Endothelial cell of umbilical vein (primary cell): Measurements from ENCODE around the gene ASB6.

Source experiments
- FOS ChIP-seq: IDR thresholded peaks from 2 replicates; pipeline ENCODE4 v1.6.1; 2011; ENCODE audit warnings: mild to moderate bottlenecking, low read length, moderate library complexity, borderline replicate concordance; ENCODE audit not compliant: insufficient read depth
- JUN ChIP-seq: IDR thresholded peaks from 2 replicates; pipeline ENCODE4 v1.6.1; 2011; ENCODE audit warnings: borderline replicate concordance, low read depth; ENCODE audit not compliant: insufficient read length, insufficient read depth
- POLR2A ChIP-seq: IDR thresholded peaks from 2 replicates; pipeline ENCODE4 v1.6.1; 2012; ENCODE audit warnings: low read depth, mild to moderate bottlenecking, control low read depth, low read length
- TF ChIP-seq, protein P1 (sequence below), 2 donors: IDR thresholded peaks; 1 replicate in 1 of 2; 2 replicates in 1 of 2; pipeline ENCODE4 v1.5.1; 2011; ENCODE audit warnings: low read length in 2 of 2, mild to moderate bottlenecking in 2 of 2, moderate library complexity in 2 of 2, control low read depth in 1 of 2, inconsistent platforms in 1 of 2, low read depth in 1 of 2; ENCODE audit not compliant: insufficient read depth in 1 of 2; ENCODE audit errors: extremely low read depth in 1 of 2
- TF ChIP-seq, protein P2 (sequence below): IDR thresholded peaks from 2 replicates; pipeline ENCODE4 v1.6.1; 2011; ENCODE audit not compliant: insufficient read depth, insufficient read length

DNA sequence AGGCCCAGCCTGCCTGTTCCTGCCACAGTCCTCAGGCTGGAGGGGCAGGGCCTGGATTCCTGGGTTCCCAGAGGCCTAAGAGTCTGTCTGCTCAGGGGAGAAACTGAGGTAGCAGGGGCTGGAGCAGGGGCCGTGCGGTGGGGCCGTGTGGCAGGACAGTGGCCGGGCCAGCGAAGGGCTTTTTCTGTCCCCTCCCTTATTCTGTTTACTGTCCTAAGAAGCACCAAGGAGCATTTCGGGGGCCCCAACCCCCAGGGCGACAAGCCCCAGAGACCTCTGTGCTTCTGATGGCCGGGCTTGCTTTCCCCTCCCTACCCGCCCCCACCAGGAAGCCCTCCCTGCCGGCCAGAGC, 6.8 kb upstream of the ASB6 start:
- TF ChIP-seq POLR2A (no peak), JUN (no peak), FOS (no peak)
- TF ChIP-seq, protein P1, sequence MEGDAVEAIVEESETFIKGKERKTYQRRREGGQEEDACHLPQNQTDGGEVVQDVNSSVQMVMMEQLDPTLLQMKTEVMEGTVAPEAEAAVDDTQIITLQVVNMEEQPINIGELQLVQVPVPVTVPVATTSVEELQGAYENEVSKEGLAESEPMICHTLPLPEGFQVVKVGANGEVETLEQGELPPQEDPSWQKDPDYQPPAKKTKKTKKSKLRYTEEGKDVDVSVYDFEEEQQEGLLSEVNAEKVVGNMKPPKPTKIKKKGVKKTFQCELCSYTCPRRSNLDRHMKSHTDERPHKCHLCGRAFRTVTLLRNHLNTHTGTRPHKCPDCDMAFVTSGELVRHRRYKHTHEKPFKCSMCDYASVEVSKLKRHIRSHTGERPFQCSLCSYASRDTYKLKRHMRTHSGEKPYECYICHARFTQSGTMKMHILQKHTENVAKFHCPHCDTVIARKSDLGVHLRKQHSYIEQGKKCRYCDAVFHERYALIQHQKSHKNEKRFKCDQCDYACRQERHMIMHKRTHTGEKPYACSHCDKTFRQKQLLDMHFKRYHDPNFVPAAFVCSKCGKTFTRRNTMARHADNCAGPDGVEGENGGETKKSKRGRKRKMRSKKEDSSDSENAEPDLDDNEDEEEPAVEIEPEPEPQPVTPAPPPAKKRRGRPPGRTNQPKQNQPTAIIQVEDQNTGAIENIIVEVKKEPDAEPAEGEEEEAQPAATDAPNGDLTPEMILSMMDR (IDR thresholded peaks at IDR 0.05; ENCODE audit: extremely low read depth in 1 of 2, insufficient read depth in 1 of 2, low read depth in 1 of 2, low read length in 2 of 2), result no peak
- TF ChIP-seq, protein P2, sequence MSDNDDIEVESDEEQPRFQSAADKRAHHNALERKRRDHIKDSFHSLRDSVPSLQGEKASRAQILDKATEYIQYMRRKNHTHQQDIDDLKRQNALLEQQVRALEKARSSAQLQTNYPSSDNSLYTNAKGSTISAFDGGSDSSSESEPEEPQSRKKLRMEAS, result no peak
